Upper lobe of right lung (tissue), 1 donor: ENCODE data around the gene SCNN1A. TPM values are rescaled to one million over a fixed set of nuclear protein-coding genes. Genes with fewer than 3 reads are reported as not detected.

Experiments
- ATAC-seq: fragments of 200-7000 bp; cut with Tn5 transposase; one replicate; pipeline ENCODE4 v1.9.1; 2020; ENCODE audit warnings: mild to moderate bottlenecking, moderate library complexity
- DNase-seq: peaks from one replicate; pipeline ENCODE4 v3.0.0-alpha.2; 2020
- H3K27ac ChIP-seq: fragments of 200-600 bp; one replicate; pipeline ENCODE4 v1.8.0; 2022
- H3K27me3 ChIP-seq: fragments of 200-600 bp; one replicate; pipeline ENCODE4 v1.8.0; 2022; ENCODE audit warnings: mild to moderate bottlenecking
- H3K36me3 ChIP-seq: fragments of 200-600 bp; one replicate; pipeline ENCODE4 v1.8.0; 2022
- H3K4me1 ChIP-seq: fragments of 200-600 bp; one replicate; pipeline ENCODE4 v1.8.0; 2022
- H3K4me3 ChIP-seq: fragments of 200-600 bp; one replicate; pipeline ENCODE4 v1.8.0; 2022; ENCODE audit warnings: mild to moderate bottlenecking
- H3K9me3 ChIP-seq: fragments of 200-600 bp; one replicate; pipeline ENCODE4 v1.8.0; 2022
- intact Hi-C: fragments of 100-400 bp; cut with DNase I; formaldehyde crosslinking; loops from one replicate; pipeline ENCODE4 v1.11.0; 2022
- total RNA-seq: library from RNA; stranded (reverse); fragmentation: NEBNext Ultra II Directional; extraction: Animal tissue kit (Norgen Biotek cat#: 25700); gene quantifications from one replicate; pipeline ENCODE4 v1.2.1, GENCODE V29; 2021
- TF ChIP-seq, protein P1 (sequence below): fragments of 200-600 bp; IDR thresholded peaks from one replicate; pipeline ENCODE4 v1.8.0; 2022; ENCODE audit warnings: antibody characterized with exemption
- donor health status: DM: no; HTN: yes; CAD: no; lungs with severe emphysema.

The SCNN1A gene
- total RNA-seq, 1 donor from 2014 or later = 199 TPM

DNA sequence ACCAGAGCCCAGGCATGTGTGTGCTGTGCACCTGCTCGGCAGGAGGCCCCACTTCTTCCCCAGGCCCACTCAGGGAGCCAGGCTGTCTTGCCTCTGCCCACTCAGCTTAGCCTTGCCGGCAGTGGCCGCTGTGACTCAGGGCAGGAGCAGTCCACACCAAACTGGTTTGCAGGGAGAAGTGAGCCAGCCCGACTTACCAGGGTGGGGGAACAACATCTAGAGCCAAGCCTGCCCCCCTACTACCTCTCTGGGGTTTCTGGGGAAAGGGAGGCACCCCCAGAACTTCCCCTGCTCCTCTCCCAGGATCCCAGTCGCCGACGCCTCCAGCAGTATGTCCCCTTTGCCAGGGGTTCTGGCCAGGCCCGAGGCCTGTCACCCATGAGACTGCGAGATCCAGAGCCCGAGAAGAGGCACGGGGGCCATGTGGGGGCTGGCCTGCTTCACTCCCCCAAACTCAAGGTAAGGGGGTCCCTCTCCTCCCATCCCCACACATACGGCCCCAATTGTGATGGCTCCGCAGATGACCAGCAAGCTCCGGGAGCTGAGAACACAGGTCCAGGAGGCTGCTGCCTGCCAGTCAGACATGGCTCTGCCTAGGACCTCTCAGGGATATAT lies 61.9 kb downstream of the SCNN1A start:
- H3K9me3 ChIP-seq = no peaks in the 10 kb centered on the region
- TF ChIP-seq, protein P1, sequence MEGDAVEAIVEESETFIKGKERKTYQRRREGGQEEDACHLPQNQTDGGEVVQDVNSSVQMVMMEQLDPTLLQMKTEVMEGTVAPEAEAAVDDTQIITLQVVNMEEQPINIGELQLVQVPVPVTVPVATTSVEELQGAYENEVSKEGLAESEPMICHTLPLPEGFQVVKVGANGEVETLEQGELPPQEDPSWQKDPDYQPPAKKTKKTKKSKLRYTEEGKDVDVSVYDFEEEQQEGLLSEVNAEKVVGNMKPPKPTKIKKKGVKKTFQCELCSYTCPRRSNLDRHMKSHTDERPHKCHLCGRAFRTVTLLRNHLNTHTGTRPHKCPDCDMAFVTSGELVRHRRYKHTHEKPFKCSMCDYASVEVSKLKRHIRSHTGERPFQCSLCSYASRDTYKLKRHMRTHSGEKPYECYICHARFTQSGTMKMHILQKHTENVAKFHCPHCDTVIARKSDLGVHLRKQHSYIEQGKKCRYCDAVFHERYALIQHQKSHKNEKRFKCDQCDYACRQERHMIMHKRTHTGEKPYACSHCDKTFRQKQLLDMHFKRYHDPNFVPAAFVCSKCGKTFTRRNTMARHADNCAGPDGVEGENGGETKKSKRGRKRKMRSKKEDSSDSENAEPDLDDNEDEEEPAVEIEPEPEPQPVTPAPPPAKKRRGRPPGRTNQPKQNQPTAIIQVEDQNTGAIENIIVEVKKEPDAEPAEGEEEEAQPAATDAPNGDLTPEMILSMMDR = no peak
- no peaks in the 10 kb centered on the region for H3K36me3 ChIP-seq
- no peak overlapping the region for H3K4me3 ChIP-seq
- H3K27me3 ChIP-seq = no peaks in the 10 kb centered on the region
- DNase-seq = no peak
- peaks cover 20% of the 10 kb centered on the region for H3K4me1 ChIP-seq
- intact Hi-C loops = no loop called here
- peak; percentile 19 for ATAC-seq
- H3K27ac ChIP-seq = peak overlapping the region; percentile 42

GRCh38 chr12:6312529-6313325 lies 62.6 kb downstream of the SCNN1A start:
- DNase-seq = peak; percentile 82
- Histone ChIP-seq H3K36me3 (no peaks in the 10 kb centered on the region), H3K27me3 (no peaks in the 10 kb centered on the region), H3K9me3 (no peaks in the 10 kb centered on the region), H3K4me1 (peaks cover 20% of the 10 kb centered on the region), H3K27ac (peak overlapping the region; percentile 42), H3K4me3 (no peak overlapping the region)
- TF ChIP-seq, protein P1 = no peak
- intact Hi-C loops = no loop called here
- ATAC-seq = peak; percentile 73

- ATAC-seq (no peak), DNase-seq (no peak)
- TF ChIP-seq, protein P1 = no peak
- Histone ChIP-seq H3K4me1 (peaks cover 22% of the 10 kb centered on the region), H3K9me3 (no peaks in the 10 kb centered on the region), H3K27ac (no peak overlapping the region), H3K27me3 (no peaks in the 10 kb centered on the region), H3K4me3 (no peak overlapping the region), H3K36me3 (no peaks in the 10 kb centered on the region)
- intact Hi-C loops = no loop called here
Measured at GRCh38 chr12:6311822-6312528, 63.4 kb downstream of the SCNN1A start.

DNA sequence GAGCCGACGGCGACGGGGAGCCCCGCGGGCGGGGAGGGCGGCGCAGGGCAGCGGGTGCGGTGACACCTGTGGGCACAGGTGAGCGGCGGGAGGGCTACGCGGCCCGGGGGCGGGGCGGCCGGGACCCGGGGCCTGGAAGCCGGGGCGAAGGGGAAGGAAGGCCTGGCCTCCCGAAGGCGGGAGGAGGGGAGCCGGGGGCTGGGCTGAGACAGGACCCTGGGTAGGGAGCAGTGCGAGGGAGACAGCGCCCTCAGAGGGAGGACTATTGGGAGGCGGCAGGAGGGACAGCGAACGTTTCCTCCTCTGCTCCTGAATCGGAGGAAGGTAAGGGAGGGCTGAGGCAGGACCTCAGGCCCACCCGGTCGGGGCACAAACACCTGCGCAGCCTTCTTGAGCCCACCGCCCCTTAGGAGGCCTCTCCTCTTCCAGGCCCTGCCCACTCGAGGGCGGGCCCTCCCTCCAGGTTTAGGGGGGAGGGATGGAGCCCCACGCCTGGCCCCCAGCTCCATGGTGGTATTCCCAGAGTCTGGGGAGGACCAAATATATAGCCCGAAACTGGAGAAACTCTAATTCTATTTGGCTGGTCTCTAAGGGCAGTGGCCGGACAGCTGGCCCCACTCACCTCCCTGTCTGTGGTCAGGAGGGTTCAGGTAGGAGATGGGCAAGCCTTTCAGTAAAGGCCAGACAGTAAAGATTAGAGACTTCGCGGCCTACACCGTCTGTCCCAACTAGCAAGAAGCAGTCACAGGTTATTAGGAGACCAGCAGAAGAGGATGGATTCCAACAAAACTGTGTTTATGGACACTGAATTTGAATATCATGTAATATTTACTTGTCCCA lies 64.4 kb downstream of the SCNN1A start:
- TF ChIP-seq, protein P1 = no peak
- Histone ChIP-seq H3K27ac (no peak overlapping the region), H3K36me3 (no peaks in the 10 kb centered on the region), H3K27me3 (no peaks in the 10 kb centered on the region), H3K4me1 (peaks cover 23% of the 10 kb centered on the region), H3K4me3 (peak overlapping the region; percentile 40), H3K9me3 (no peaks in the 10 kb centered on the region)
- DNase-seq = no peak
- intact Hi-C loops = no loop called here
- ATAC-seq = no peak

DNA sequence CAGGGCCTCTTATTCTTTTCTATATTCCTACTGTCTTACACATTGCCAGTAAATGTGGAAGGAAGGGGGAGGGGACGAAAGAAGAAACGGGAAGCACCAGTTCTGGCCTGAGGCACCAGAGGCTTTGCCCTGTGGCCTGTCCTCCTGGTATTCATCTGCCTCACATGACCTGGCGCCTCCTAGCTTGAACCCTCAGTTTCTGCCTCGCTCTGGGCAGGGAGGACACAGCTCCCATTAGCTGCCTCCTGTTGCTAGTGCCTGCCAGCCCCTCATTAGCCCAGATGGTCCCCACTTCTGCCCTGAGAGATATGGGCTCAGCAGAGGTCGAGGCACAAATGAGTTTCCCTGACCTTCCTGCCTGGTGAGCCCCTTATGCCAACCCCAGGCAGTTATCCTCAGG lies 67.8 kb downstream of the SCNN1A start:
- no peaks in the 10 kb centered on the region for H3K27me3 ChIP-seq
- no peak overlapping the region for H3K4me3 ChIP-seq
- TF ChIP-seq, protein P1 = no peak
- H3K9me3 ChIP-seq = no peaks in the 10 kb centered on the region
- no peaks in the 10 kb centered on the region for H3K36me3 ChIP-seq
- intact Hi-C loops = no loop called here
- H3K27ac ChIP-seq = no peak overlapping the region
- DNase-seq = no peak
- peak; percentile 46 for ATAC-seq
- H3K4me1 ChIP-seq = peaks cover 14% of the 10 kb centered on the region
